Measurements from ENCODE around the gene PACSIN1. TPM values are rescaled to one million over a fixed set of nuclear protein-coding genes. Genes with fewer than 3 reads are reported as not detected.

Gene PACSIN1
- polyA plus RNA-seq, 3 donors, result 0.80 to 0.96 (median 0.84) TPM

DNA sequence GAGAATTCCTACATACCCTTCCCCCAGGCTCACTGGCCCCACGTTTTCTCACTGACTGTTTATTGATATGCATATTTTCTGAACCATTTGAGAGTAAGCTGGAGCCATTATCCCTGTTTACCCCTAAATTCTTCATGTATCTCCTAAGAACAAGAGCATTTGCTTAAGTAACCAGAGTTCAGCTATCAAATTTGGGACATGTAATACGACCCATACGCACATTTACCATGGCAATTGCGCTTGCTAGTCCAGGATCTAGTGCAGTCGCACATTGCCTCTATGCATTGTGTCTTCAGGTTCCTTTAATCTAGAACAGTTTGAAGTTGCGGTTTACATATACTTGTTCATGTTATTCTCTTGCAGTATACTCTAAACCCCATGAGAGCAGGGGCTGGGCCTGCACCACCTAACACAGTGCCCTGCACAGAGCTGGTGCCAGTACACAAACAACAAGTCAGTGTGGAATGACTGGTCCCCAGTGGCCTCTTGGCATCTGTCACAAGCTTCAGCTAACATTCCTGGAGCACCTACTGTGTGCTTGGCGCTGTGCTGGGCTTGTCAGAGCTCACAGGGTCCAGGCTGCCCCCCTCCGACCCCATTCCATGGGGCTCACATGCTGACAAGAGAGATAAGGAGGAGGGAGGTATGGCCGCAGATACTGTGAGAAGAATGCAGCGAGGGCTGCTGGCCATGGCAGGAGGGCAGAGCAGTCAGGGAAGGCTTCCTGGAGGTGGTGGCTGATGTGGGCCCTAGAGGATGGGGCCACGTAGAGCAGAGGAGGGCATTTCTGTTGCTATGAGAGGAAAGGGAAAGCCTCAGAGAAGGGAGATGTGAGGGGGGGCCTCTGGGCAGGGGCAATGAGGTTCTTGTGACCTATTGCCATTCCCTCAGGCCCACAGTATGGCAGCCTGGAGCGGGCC lies 62.1 kb downstream of the PACSIN1 start:
- DNase-seq, result no peak

DNA sequence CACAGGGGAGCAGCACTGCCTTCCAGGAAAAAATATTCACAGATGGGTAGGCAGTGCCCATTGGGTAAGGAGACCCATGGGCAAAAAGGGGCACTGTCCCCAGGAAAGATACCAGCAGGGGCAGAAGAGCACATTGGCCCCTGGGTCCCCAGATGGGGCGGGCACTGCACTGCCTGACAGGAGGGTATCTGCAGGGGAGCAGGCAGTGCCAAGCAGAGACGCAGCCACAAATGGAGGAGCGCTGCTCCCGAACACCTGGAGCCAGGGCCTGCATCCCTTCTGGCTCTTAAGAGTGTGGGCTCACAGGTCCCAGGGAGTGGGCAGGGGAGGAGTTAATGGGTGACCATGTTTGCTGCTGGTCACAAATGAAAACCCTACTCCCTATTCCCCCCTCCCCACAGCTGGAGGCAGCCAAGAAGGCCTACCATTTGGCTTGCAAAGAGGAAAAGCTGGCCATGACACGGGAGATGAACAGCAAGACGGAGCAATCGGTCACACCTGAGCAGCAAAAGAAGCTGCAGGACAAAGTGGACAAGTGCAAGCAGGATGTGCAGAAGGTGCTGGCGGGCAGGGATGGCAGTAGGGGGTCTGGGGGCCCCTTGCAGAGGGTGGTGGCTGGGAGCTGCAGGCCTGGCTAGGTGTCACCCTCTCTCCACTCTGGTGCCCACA lies 63.3 kb downstream of the PACSIN1 start:
- DNase-seq, result no peak

DNA sequence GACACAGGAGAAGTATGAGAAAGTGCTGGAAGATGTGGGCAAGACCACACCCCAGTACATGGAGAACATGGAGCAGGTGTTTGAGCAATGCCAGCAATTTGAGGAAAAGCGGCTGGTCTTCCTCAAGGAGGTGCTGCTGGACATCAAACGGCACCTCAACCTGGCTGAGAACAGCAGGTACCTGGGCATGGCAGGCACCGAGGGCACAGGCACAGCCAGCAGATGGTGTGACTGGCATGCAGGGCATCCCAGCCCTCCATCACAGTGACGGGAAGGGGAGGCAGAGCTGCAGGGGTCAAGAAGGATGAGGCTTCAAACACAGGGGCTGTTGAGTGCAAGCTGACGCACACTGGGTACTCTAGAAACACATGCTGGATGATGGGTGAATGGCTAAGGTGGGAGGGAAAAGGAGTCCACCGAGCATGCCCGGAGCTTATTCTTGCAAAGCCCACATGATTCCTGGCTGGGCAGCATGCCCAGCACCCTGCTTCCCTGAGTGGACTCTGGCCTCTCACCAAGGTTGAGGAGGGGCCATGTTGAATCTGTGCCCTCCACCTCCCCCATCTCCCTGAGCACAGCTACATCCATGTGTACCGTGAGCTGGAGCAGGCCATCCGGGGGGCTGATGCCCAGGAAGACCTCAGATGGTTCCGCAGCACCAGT lies 63.9 kb downstream of the PACSIN1 start:
- no peak for DNase-seq

DNA sequence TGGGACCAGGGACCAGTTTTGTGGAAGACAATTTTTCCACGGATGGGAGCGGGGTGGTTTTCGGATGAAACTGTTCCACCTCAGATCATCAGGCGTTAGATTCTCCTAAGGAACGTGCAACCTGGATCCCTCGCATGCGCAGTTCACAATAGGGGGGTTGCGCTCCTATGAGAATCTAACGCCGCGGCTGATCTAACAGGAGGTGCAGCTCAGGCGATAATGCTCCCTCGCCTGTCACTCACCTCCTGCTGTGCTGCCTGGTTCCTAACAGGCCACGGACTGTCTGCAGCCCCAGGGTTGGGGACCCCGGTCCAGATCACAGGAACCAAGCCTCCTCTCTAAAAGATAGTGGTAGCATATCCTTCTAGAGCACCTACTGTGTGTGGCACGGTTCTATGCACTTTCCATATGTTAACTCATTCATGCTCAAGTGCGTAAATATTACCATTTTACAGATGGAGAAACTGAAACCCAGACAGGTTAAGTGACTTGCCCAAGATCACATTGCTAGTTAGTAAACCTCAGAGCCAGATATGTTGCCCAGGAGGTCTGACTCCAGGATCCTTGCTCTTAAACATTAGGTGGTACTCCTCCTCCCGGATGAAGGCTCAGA lies 65.0 kb downstream of the PACSIN1 start:
- DNase-seq, result no peak

DNA sequence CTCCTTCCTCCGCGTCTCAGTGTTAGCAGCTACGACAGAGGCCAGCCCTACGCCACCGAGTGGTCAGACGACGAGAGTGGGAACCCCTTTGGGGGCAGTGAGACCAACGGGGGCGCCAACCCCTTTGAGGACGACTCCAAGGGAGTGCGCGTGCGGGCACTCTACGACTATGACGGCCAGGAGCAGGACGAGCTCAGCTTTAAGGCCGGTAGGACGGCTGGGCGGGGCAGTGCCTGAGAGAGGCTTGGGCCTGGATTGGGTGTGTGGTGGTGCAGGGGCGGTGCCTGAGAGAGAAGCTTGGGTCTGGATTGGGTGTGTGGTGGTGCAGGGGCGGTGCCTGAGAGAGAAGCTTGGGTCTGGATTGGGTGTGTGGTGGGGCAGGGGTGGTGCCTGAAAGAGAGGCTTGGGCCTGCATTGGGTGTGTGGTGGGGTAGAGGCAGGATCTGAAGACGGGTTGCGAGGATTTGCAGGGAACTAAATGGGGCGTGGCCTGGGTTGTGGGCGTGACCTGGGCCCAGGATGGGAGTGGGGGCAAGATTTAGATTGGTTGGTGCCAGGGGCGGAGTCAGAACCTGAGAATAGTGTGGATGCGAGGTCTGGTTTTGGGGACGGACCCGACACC lies 65.8 kb downstream of the PACSIN1 start:
- no peak for DNase-seq

DNA sequence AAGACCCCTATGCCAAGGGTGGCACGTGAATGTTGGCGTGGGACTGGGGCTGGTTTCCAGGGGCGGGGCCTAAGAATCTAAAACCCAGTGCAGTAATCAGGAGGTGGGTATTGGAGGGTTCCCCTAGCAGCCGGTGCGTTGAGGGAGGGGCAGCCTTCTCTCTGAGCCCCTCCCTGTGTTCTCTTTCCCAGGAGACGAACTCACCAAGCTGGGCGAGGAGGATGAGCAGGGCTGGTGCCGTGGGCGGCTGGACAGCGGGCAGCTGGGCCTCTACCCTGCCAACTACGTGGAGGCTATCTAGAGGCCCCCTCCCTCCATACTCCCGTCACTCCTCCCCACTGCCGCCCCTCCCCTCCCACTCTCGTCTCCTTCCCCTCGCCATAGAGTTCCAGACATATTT lies 66.4 kb downstream of the PACSIN1 start:
- no peak for DNase-seq

DNA sequence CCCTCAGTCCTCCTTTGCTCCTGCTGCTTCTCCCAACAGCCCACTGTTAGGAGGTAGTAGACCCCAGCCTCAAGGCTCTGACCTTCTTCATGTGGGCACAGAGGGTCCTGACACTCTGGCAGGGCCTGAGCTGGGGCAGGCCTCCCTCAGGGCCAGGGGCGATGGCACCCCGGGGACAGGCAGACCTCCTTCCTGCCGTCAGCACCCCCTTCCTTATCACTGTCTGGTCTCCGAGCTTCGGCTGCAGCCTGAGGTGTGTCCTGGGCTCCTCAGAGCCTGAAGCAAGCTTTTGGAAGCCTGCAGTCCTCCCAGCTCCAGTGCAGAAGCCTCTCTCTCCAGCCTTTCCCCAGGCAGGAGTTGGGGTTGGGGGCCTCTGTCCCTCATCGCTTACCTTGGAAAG lies 68.3 kb downstream of the PACSIN1 start:
- DNase-seq, result no peak

DNA sequence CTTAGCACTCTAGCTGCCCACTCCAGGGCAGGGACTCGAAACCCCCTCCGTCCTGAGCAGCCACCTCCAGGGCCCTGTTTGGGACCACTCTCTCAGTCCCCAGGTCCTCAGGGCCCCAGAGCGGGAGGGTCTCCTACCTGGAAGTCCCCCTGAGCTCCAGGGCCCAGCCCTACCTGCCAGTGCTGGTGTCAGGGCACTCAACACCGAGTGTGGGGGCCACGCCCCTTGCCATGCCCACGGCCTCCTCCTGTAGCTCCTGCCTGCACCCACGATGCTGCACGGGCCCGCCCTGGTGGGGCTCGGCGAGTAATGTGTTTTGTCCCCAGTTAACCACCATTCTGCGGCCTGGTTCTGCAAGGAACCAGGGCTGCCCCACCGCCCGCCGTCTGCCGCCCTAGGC lies 68.8 kb downstream of the PACSIN1 start:
- no peak for DNase-seq

DNA sequence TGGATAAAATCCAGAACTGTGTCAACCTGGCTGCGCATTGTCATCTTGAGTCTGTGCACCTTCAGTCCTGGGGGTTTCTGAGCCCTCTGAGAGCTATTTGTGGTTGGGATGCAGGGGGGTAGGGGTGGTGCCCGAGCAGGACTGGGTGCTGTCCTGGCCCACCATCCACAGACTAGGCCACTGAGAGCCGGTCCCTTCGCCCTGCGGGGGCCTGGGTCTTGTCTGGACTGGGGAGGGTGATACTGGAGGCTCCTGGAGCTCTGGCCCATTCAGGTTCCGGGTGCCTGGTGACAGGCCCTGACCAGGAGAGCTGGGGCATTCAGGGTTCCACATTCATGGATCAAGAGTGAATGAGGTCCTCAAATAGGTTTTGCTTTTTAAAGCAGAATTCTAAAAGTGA lies 69.3 kb downstream of the PACSIN1 start:
- DNase-seq, result no peak

DNA sequence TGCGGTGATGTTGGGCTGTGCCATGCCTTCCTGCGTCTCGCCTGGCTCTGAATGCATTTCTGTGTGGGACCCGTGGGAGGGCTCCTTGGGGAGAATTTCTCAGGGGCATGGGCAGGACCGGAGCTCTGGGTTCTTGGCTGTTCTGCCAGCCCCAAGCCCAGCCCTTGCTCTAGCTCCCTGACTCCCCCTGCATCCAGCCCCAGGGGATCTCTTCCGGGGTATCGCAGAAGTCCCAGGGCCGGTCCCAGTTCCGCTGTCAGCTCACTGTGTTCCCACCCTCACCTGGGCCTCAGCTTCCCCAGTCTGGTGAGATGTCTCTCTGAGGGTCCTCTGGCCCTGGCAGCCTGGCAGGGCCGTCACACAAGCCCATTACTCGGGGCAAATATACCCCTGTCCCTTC lies 69.8 kb downstream of the PACSIN1 start:
- DNase-seq, result no peak

DNA sequence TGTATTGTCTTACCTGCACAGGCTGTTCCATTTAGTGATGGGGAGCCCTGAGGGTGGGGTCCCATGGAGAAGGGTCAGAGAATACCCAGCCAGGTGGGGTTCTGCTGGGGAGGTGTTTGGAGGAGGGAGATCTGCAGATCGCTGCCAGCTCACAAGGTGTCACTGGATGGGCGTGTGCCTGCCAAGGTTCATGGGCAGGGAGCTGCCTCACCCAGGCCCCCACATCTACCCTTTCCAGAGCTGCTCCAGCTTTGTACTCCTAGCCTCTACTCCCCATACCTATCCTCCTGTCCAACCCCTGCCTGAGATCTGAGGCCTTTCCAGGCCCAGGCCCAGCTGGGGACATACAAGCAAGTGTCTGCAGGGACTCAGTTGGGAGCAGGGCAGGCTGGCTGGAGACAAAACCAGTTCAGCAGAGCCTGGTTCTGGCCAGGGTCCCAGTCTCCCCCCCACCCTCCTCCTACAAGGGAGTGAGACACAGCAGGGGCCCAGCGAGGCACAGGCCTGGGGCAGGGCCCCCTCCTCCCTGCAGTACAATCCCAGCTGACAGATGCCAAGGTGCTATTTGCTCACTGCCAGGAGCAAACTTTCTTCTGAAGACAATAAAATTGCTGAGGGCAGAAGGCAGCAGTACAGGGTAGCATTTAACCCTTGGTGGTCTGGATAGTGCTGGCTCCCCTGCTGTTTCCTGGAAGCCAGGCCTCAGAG lies 70.5 kb downstream of the PACSIN1 start:
- DNase-seq, result no peak

DNA sequence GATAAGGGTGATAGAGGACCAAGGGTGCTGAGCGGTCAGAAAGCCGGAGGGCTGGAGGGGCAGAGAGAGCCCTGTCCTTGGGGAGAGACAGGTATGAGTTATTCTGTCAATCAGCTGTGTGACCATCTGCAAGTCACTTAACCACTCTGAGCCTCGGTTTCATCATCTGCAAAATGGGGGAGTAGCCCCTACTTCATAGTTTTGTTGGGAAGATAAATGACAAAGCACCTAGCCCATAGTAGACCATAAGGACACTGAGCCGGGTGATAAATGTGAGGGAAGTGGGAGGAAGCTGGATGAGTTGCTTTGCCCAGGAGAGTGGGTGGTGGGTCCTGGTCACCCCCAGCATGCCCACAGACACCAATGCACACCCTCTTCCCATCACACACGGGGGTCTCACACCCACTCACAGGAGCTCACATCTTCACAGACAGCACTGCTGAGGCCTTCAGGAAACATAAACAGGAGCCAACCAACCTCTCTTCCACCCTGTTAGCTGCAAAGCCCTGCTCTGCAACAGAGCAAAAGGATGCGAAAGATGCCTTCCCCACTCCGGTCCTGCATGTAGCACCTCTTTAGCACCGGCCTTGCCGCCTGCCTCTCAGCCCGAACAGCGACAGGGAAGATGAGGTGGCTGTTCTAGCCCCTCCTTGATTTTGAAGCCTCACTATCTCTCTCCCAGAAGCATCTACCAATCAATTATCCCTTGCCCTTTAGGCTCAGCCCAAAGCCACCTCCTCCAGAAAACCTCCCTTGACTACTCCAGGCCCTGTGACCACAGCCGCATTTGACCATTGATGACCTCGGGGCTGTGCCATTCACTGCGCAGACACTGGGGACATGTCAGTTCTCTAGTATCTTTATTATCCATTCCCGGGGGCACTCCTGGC lies 71.3 kb downstream of the PACSIN1 start:
- DNase-seq, result no peak

DNA sequence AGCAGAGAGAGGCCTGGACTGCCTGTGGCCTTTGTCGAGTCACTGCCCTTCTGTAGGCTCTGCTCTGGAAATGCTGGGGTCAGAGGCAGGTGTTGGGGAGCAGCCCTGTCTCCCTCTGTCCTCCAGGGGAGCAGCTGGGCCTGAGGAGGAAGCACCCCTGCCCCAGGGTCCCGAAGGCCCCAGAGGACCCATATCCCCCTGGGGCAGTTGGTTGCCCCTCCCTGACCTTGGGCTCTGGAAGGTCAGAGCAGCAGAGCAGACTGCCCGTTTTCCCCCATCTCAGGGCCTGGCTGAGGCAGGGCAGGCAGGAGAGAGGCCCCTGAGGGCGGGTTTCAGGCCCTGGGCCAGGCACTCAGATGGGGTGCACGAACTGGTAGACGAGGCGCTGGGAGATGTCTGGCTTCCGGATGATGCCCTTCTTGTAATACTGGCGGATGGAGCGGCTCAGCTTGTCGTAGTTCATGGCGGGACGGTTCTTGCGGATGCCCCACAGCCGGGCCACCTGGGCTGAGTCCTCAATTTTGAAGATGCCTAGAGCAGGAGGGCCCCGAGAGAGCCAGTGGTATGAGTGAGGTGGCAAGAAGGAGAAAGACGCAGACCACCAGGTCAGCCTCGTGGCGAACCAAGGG lies 72.2 kb downstream of the PACSIN1 start:
- no peak for DNase-seq

DNA sequence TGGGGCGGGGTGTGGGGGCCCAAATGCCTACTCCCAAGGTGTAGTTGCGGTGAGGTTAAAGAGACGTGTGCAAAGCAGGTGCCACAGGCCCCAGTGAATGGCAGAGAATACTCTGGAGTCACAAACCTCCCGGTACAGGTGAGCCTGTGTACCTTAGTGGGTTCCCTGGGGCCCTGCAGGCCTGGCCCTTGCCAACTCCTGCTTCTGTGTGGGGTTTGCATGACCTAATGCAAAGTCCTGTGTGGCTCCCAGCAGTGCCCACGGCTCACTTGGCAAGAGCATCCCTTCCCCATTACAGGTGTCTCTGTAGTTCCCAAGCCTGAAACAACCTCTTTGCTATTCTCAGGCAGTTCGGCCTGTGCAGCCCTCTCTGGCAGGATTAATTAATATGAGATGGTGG lies 72.7 kb downstream of the PACSIN1 start:
- DNase-seq, result no peak

DNA sequence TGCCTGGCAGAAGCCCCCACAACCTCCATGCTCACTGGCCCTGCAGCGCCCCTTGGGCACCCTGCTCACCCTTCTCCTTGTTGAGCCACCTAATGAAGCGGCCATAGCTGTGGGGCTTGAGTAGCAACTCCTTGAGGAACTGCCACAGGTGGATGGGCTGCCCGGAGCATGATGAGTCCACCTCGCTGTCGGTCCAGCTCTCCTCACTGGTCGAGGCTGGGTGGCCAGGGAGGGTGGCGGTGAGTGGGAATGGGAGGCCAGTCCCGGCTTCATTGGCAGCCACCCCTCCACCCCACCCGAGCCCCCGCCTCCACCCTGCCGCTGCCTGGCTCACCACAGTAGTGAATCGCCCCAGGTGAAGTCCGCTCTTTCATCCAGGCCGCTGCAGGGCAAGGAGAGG lies 73.3 kb downstream of the PACSIN1 start:
- DNase-seq, result no peak

DNA sequence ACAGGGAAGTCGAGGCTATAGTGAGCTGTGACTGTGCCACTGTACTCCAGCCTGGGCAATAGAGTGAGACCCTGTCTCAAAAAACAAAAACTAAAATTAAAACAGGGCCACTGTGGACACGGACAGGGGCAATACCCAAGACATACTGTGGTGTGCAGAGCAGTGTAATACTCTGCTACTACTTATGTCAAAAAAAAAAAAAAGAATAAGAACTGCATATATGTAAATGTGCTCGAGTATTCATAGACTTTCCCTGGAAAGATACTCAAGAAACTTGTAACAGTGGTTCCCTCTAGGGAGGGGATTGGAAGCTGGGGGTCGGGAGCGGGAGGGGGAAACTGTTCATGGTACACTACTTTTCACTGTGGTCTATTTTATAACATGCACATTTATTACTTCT lies 74.3 kb downstream of the PACSIN1 start:
- no peak for DNase-seq

DNA sequence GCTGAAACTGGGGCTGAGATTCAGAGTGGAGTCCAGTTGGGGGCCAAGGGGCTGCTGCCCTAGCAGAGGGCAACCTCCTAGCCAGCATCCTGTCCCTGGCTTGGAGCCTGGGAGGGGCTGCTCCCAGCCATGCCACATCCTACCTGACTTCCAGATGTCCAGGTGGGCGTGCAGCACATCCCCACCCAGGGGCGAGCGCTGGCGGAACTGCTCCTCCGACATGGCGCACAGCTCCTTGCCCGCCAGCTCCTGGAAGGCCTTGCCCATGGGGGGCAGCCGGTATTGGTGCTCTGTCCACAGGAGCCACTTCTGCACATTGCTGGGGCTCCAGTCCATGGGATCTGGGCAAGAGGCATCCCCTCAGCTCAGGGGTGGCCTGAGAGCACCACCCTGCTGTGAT lies 75.0 kb downstream of the PACSIN1 start:
- DNase-seq, result no peak

DNA sequence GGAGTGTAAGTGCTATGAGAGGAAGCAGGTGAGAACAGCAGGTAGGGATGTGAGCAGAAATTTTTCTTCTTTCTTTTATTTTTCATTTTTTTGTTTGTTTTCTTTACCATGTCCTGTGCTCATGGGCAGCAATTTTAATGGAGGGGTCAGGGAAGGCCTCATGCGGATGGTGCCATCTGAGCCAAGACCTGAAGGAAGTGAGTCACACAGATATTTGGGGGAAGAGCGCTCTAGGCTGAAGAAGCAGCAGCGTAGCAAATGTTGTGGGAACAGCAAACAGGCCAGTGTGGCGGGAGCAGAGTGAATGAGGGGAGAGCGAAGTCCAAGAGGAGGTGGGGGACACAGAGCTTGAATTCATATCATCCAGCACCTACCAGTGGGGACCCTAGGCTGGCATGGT lies 77.5 kb downstream of the PACSIN1 start:
- no peak for DNase-seq

DNA sequence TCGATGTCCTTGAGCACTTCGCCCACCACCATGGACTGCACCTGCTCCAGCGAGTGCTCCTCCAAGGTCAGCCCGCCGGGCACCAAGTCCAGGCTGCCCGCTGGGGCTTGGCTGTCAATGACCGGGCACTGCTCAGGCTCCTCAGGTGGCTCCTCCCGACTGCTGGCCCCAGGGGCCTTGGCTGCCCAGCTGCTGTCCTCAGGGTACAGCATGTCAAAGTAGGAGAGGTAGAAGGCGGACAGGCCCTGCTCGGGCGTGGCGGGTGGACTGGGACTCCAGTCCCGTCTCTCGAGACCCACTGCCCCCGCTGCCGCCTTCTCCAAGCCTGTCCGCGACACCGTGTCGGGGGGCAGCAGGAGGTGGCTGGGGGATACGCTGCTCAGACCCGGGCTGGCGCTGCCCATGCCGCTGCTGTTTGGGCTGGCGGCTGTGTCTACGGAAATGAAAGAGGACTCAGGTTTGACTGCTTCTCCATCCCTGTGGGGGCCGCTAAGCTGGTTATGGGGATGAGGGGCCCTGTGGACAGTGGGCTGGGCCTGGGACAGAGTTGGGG lies 78.3 kb downstream of the PACSIN1 start:
- no peak for DNase-seq

Data from renal pelvis (tissue), 4 donors.